Glomerular endothelial cell (primary cell): ENCODE data around the gene TPGS1. TPM values are rescaled to one million over a fixed set of nuclear protein-coding genes. Genes with fewer than 3 reads are reported as not detected.

Source experiments
- DNase-seq: peaks from one replicate; pipeline ENCODE4 v3.0.0-alpha.2; 2011; ENCODE audit warnings: low read depth, low spot score; ENCODE audit errors: extremely low read depth
- total RNA-seq: library from RNA; depleted of rRNA; stranded (reverse); fragments of >200 nt; gene quantifications from 2 replicates; pipeline ENCODE4 v1.2.3, GENCODE V29; 2015

The TPGS1 gene
- total RNA-seq, 1 donor from 2014 or later: 78.5 TPM

- no peak for DNase-seq
Observed at GRCh38 chr19:517721-518597, 10.7 kb downstream of the TPGS1 start.

GRCh38 chr19:518598-519231 lies 11.4 kb downstream of the TPGS1 start:
- no peak for DNase-seq

GRCh38 chr19:519449-519865 lies 12.2 kb downstream of the TPGS1 start:
- no peak for DNase-seq

GRCh38 chr19:522726-523125 lies 15.4 kb downstream of the TPGS1 start:
- DNase-seq: no peak

- DNase-seq: no peak
Observed at GRCh38 chr19:524062-524674, 16.9 kb downstream of the TPGS1 start.

- DNase-seq: no peak
Observed at GRCh38 chr19:525029-525428, 17.7 kb downstream of the TPGS1 start.

GRCh38 chr19:525857-526419 lies 18.6 kb downstream of the TPGS1 start:
- DNase-seq: no peak

- no peak for DNase-seq
Observed at GRCh38 chr19:530134-531008, 23.1 kb downstream of the TPGS1 start.

GRCh38 chr19:531009-531752 lies 23.9 kb downstream of the TPGS1 start:
- DNase-seq: no peak

GRCh38 chr19:531753-532560 lies 24.7 kb downstream of the TPGS1 start, which contains the start of gene CDC34:
TSS of gene CDC34 (plus strand) at chr19:531760. CDS start at chr19:531932, 172 bp downstream.
- no peak for DNase-seq

- DNase-seq: peak; percentile 45
Observed at GRCh38 chr19:532561-533363, 25.5 kb downstream of the TPGS1 start.

GRCh38 chr19:533364-534058 lies 26.2 kb downstream of the TPGS1 start:
- no peak for DNase-seq

- DNase-seq: no peak
Observed at GRCh38 chr19:534088-534487, 26.8 kb downstream of the TPGS1 start.

- no peak for DNase-seq
Observed at GRCh38 chr19:535017-535835, 27.9 kb downstream of the TPGS1 start.

- DNase-seq: no peak
Observed at GRCh38 chr19:536031-536880, 29.0 kb downstream of the TPGS1 start.
